Coronary artery (tissue), 2 donors: ENCODE measurements around the gene KCNA4.
"Not testable (repeated sequence)": the region's sequence is repeated elsewhere in the genome, so short reads cannot be mapped to it uniquely, and the experiment has no call there.

Experiments
- DNase-seq: peaks from one replicate; pipeline ENCODE4 v3.0.0-alpha.2; 2017; ENCODE audit warnings: low spot score
- H3K27ac ChIP-seq, 2 donors: fragments of 200-600 bp; sonication (generic); one replicate each; pipeline ENCODE4 v1.5.1; 2016 to 2019
- H3K4me3 ChIP-seq: fragments of 200-600 bp; sonication (generic); 2 replicates; pipeline ENCODE4 v1.5.1; 2016; ENCODE audit warnings: mild to moderate bottlenecking, moderate library complexity
- TF ChIP-seq, protein P1 (sequence below): fragments of 200-600 bp; sonication (generic); IDR thresholded peaks from one replicate; pipeline ENCODE4 v1.5.1; 2019; ENCODE audit warnings: antibody characterized with exemption

Gene KCNA4

GRCh38 chr11:30000986-30001750 lies 15.7 kb downstream of the KCNA4 start:
- Histone ChIP-seq H3K27ac (no peak overlapping the region), H3K4me3 (no peak overlapping the region)
- TF ChIP-seq, protein P1, sequence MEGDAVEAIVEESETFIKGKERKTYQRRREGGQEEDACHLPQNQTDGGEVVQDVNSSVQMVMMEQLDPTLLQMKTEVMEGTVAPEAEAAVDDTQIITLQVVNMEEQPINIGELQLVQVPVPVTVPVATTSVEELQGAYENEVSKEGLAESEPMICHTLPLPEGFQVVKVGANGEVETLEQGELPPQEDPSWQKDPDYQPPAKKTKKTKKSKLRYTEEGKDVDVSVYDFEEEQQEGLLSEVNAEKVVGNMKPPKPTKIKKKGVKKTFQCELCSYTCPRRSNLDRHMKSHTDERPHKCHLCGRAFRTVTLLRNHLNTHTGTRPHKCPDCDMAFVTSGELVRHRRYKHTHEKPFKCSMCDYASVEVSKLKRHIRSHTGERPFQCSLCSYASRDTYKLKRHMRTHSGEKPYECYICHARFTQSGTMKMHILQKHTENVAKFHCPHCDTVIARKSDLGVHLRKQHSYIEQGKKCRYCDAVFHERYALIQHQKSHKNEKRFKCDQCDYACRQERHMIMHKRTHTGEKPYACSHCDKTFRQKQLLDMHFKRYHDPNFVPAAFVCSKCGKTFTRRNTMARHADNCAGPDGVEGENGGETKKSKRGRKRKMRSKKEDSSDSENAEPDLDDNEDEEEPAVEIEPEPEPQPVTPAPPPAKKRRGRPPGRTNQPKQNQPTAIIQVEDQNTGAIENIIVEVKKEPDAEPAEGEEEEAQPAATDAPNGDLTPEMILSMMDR = no peak
- DNase-seq = no peak

- TF ChIP-seq, protein P1 = no peak
- no peak overlapping the region for H3K27ac ChIP-seq
- no peak for DNase-seq
- no peak overlapping the region for H3K4me3 ChIP-seq
These were observed 20.8 kb downstream of the KCNA4 start for GRCh38 chr11:29996016-29996415.

DNA sequence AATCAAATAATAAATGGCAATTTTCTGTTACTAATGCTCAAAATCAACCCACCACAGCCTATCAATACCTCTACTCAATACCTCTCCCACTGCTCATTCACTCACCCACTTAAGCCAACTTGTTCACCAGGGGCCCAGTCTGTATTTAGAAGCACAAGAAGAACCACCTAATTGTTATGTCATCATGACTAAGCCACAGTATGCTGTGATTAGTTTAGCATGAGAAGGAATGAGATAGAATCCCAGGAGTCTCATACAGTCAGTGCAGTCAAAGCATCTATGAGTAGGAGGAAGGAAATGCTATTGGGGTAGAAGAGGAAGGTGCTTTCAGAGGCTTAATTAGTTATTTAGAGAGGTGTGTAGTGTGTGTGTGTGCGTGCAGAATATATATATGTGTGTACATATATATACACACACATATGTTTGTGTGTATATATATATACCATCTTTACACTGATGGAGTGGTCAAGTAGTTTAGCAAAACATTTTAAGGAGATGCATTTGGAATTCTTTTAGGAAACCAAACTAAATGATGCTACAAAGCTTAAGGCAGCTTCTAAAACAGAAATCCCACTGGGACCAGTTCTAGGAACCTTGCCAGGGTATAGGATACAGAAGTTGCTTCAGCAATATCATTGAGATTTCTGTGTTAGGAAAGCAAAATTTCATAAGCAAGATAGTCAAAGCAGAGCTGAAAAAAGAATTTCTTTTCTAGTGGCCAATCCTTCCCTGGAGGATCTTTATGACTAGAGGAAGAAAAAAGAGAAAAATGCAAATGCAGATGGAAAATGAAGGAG lies 27.5 kb downstream of the KCNA4 start:
- DNase-seq = no peak
- Histone ChIP-seq H3K4me3 (no peak overlapping the region), H3K27ac (no peak overlapping the region)
- TF ChIP-seq, protein P1 = no peak

DNA sequence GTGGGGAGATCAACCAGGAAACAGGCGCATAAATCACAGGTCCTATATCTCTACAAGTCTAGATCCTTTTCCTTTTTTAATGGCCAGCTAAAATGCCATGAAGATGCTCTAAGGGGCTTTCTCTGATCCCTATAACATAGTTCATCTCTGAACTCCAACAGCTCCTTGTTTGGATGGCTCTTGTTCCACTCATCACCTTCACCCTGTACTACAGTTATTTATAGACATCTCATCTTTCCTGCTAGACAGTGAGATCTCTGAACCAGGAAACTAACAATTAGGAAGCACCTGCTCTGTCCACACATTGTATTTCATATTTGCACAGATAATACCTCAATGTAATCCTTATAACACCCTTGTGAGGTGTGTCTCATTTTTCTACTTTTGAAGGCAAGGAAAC lies 31.6 kb downstream of the KCNA4 start:
- no peak for DNase-seq
- Histone ChIP-seq H3K27ac (no peak overlapping the region), H3K4me3 (no peak overlapping the region)
- TF ChIP-seq, protein P1 = no peak

- Histone ChIP-seq H3K27ac (no peak overlapping the region), H3K4me3 (no peak overlapping the region)
- TF ChIP-seq, protein P1 = no peak
- DNase-seq = no peak
These were observed 32.3 kb downstream of the KCNA4 start for GRCh38 chr11:29984544-29984943.

DNA sequence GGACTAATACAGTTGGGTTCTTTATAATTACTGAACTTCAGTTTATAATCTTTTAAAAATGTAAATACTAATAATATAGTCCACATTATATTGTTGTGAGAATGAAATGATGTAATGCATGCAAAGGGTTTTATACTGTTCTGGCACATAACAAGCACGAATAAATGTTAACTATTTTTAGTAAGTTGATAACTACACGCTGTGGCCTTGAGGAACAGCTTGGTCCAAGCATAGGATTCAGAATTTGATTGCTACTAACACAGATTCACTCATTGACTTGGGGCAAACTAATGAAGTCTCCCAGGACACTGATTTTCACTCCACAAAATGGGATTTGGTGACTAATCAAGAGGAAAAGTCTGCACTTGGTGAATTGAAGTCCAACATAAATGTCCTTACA lies 38.3 kb downstream of the KCNA4 start:
- H3K27ac ChIP-seq = no peak overlapping the region
- TF ChIP-seq, protein P1 = no peak
- no peak for DNase-seq
- H3K4me3 ChIP-seq = no peak overlapping the region

DNA sequence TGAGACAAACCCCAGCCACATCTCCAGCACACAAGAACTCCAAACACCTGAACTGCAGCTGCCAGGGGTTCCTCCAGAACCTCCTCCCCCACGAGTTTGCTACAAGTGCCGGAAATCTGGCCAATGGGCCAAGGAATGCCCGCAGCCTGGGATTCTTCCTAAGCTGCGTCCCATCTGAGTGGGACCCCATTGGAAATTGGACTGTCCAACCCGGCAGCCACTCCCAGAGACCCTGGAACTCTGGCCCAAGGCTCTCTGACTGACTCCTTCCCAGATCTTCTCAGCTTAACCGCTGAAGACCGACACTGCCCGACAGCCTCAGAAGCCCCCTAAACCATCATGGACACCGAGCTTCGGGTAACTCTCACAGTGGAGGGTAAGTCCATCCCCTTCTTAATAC lies 41.2 kb downstream of the KCNA4 start:
- H3K27ac ChIP-seq, DNase-seq, H3K4me3 ChIP-seq: not testable (repeated sequence)
